Fibroblast of skin of back (primary cell): ENCODE data around the gene CCDC170.

Experiments
- DNase-seq: peaks from one replicate; pipeline ENCODE4 v3.0.0-alpha.2; 2013

The CCDC170 gene

DNA sequence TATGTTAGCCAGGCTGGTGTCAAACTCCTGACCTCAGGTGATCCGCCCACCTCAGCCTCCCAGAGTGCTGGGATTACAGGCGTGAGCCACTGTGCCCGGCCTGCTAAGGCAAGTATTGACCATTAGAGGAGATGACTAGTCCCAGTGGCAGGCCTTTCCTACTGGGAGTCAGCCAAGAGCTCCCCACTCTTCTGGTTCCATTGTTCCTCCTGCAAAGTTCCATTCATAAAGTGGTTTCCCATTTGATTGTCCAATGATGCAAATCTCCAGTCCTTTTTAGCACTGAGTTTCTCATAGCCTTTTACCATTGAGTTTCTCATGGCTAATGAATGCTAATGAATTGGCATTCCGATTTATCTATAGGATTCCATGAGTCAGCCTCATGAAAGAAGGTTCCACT lies 165.4 kb downstream of the CCDC170 start:
- no peak for DNase-seq

- no peak for DNase-seq
These were observed 167.7 kb downstream of the CCDC170 start for GRCh38 chr6:151661509-151661908.

GRCh38 chr6:151661928-151662327 lies 168.1 kb downstream of the CCDC170 start:
- DNase-seq = no peak

- DNase-seq = no peak
These were observed 169.7 kb downstream of the CCDC170 start for GRCh38 chr6:151663559-151663958.

DNA sequence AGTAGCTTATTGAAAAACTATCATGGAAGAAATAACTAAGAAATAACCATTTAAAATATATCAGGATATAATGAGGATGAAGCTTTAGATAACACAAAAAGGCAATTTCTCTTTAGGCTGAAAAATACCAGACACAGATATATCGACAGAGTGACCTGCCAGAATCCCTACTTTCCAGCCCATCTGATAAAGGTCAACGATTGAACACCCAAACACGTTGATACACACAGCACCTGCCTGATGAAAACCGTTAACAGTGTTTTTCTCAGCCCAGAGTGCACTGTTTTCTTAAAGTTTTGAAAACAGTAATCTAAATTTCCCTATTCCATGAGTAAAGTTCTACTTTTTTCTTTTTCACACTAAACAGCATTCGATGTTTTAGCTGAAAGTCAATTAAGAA lies 170.6 kb downstream of the CCDC170 start:
- DNase-seq = no peak

DNA sequence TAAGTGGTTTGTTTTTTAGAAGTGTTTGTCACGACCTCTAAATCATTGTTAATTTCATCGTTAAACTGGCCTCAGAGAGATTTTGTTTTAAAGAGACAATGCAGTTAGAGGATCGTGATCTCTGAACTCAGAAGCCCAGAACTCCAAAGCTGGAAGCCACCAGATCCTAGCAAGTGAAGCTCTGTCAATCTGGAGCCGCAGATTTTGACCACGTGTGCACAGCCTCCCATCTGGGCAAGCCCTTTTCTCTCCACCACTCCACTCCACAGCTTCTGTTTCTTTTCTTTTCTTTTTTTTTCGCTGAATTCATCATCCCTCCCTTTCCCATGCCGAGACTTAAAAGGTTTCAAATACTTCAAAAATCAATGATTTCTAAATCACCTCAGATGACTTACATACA lies 171.5 kb downstream of the CCDC170 start:
- no peak for DNase-seq

- DNase-seq = no peak
These were observed 172.7 kb downstream of the CCDC170 start for GRCh38 chr6:151666526-151666925.

- no peak for DNase-seq
These were observed 175.4 kb downstream of the CCDC170 start for GRCh38 chr6:151669208-151669560.

GRCh38 chr6:151670116-151670515 lies 176.3 kb downstream of the CCDC170 start:
- no peak for DNase-seq
